GM12878 (cell line): ENCODE results near the gene SNX8. TPM values are rescaled to one million over a fixed set of nuclear protein-coding genes. Genes with fewer than 3 reads are reported as not detected.

Experiments used
- ATAC-seq: fragments of 200-7000 bp; cut with Tn5 transposase; 3 replicates; pipeline ENCODE4 v1.9.1; 2020; ENCODE audit warnings: mild to moderate bottlenecking, moderate library complexity
- BruUV-seq: library from RNA; stranded (reverse); fragments of 400-500 nt; replicated peaks from 2 replicates; lab custom pipeline; 2021; lab: Mats Ljungman, UMichigan
- CTCF ChIA-PET: fragments of 300-600 bp; sonication (Branson Sonifier 250); formaldehyde crosslinking; extraction: SDS; loops from one replicate; lab custom pipeline; 2021; ENCODE audit warnings: inconsistent platforms; lab: Yijun Ruan, JAX
- POLR2A ChIA-PET: fragments of 350-600 bp; formaldehyde crosslinking; extraction: SDS; loops from one replicate; lab custom pipeline; 2021; ENCODE audit warnings: inconsistent platforms; lab: Charles Lee
- RAD21 ChIA-PET: fragments of 300-600 bp; sonication (Branson Sonifier 250); formaldehyde crosslinking; loops from one replicate; lab custom pipeline; 2023; ENCODE audit warnings: antibody characterized with exemption; ENCODE audit not compliant: unreplicated experiment; lab: Charles Lee
- SMC1A ChIA-PET: fragments of 300-600 bp; sonication (Branson Sonifier 250); formaldehyde crosslinking; loops from one replicate; lab custom pipeline; 2023; ENCODE audit not compliant: unreplicated experiment, uncharacterized antibody; lab: Charles Lee
- DNase-seq: peaks from one replicate; pipeline ENCODE4 v3.0.0-alpha.2; 2011; ENCODE audit warnings: low read depth, low spot score
- FAIRE-seq: peaks from 3 replicates; lab custom pipeline; 2011; peaks lifted over from hg19 to GRCh38; lab: Jason Lieb, UNC
- H2AFZ ChIP-seq: 2 replicates; pipeline ENCODE4 v1.6.0; 2011; ENCODE audit warnings: low read depth, low read length, control low read depth; ENCODE audit not compliant: control insufficient read depth
- H3K27ac ChIP-seq: 2 replicates; pipeline ENCODE4 v1.5.1; 2011; ENCODE audit warnings: control low read depth; ENCODE audit not compliant: control insufficient read depth, insufficient read depth
- H3K27me3 ChIP-seq, 2 experiments: replicated peaks in 1 of 2; 2 replicates each; pipeline versions ENCODE4 v1.6.0 to v1.6.1; 2011; ENCODE audit warnings: low read length in 1 of 2; ENCODE audit not compliant: control insufficient read depth in 2 of 2, insufficient read depth in 2 of 2
- H3K36me3 ChIP-seq, 2 experiments: 2 replicates each; pipeline ENCODE4 v1.5.1; 2011; ENCODE audit warnings: low read length in 1 of 2; ENCODE audit not compliant: control insufficient read depth in 2 of 2, insufficient read depth in 2 of 2
- H3K4me1 ChIP-seq: 2 replicates; pipeline ENCODE4 v1.6.1; 2011; ENCODE audit warnings: mild to moderate bottlenecking, low read length, moderate library complexity, mixed read lengths; ENCODE audit not compliant: control insufficient read depth, insufficient read depth
- H3K4me2 ChIP-seq: 2 replicates; pipeline ENCODE4 v1.6.0; 2011; ENCODE audit warnings: control low read depth; ENCODE audit not compliant: control insufficient read depth, insufficient read depth
- H3K4me3 ChIP-seq: fragments of 200-600 bp; sonication (generic); 2 replicates; pipeline ENCODE4 v1.5.1; 2016
- H3K79me2 ChIP-seq: 2 replicates; pipeline ENCODE4 v1.6.0; 2011; ENCODE audit warnings: low read length; ENCODE audit not compliant: control insufficient read depth, insufficient read depth
- H3K9ac ChIP-seq: 2 replicates; pipeline ENCODE4 v1.8.0; 2011; ENCODE audit warnings: low read length, control low read depth, mixed read lengths; ENCODE audit not compliant: control insufficient read depth, insufficient read depth
- H3K9me3 ChIP-seq: replicated peaks from 3 replicates; pipeline ENCODE4 v1.5.1; 2011; ENCODE audit warnings: mild to moderate bottlenecking, low read length; ENCODE audit not compliant: control insufficient read depth, insufficient read depth
- H4K20me1 ChIP-seq: 2 replicates; pipeline ENCODE4 v1.6.0; 2011; ENCODE audit not compliant: control insufficient read depth, insufficient read depth
- CBX3 ChIP-seq: fragments of 200-600 bp; sonication (generic); IDR thresholded peaks from 2 replicates; pipeline ENCODE4 v1.6.1; 2016; ENCODE audit warnings: low read depth, borderline replicate concordance
- CBX5 ChIP-seq: sonication (generic); IDR thresholded peaks from 2 replicates; pipeline ENCODE4 v1.6.1; 2016; ENCODE audit warnings: low read depth, moderate library complexity, mild to moderate bottlenecking, inconsistent platforms
- CREB1 ChIP-seq: IDR thresholded peaks from 2 replicates; pipeline ENCODE4 v1.6.1; 2012; ENCODE audit warnings: low read depth, mild to moderate bottlenecking, inconsistent platforms
- CREM ChIP-seq: IDR thresholded peaks from 2 replicates; pipeline ENCODE4 v1.6.1; 2014; ENCODE audit warnings: antibody characterized with exemption, low read depth
- E2F8 ChIP-seq: fragments of 450-650 bp; IDR thresholded peaks from 2 replicates; pipeline ENCODE4 v1.6.1; 2018; ENCODE audit warnings: mild to moderate bottlenecking, low read depth, moderate library complexity; ENCODE audit not compliant: partially characterized antibody
- ELK1 ChIP-seq: IDR thresholded peaks from 2 replicates; pipeline ENCODE4 v1.6.1; 2012; ENCODE audit warnings: low read depth, low read length, improper control_type of control experiment
- IRF4 ChIP-seq: IDR thresholded peaks from 2 replicates; pipeline ENCODE4 v1.6.1; 2011; ENCODE audit warnings: low read depth, low read length
- KLF5 ChIP-seq: fragments of 450-650 bp; IDR thresholded peaks from 2 replicates; pipeline ENCODE4 v1.6.1; 2014; ENCODE audit warnings: mild to moderate bottlenecking; ENCODE audit not compliant: partially characterized antibody
- MYC ChIP-seq: IDR thresholded peaks from 2 replicates; pipeline ENCODE4 v1.6.1; 2011; ENCODE audit warnings: mild to moderate bottlenecking, low read length, moderate library complexity, inconsistent platforms; ENCODE audit not compliant: insufficient read depth, insufficient replicate concordance, insufficient read length, severe bottlenecking
- NR2C1 ChIP-seq: fragments of 450-650 bp; IDR thresholded peaks from 2 replicates; pipeline ENCODE4 v1.6.1; 2017; ENCODE audit warnings: antibody characterized with exemption, mild to moderate bottlenecking, moderate library complexity
- RFX5 ChIP-seq: IDR thresholded peaks from 2 replicates; pipeline ENCODE4 v1.6.1; 2011; ENCODE audit warnings: low read depth, low read length, improper control_type of control experiment
- SKIL ChIP-seq: fragments of 450-650 bp; IDR thresholded peaks from 2 replicates; pipeline ENCODE4 v1.6.1; 2017; ENCODE audit warnings: mild to moderate bottlenecking, low read depth, inconsistent platforms; ENCODE audit not compliant: poor library complexity, severe bottlenecking
- SP1 ChIP-seq: IDR thresholded peaks from one replicate; pipeline ENCODE4 v1.6.1; 2011; ENCODE audit warnings: low read depth, low read length
- TCF12 ChIP-seq: IDR thresholded peaks from 2 replicates; pipeline ENCODE4 v1.6.1; 2011; ENCODE audit warnings: low read depth, mild to moderate bottlenecking, low read length
- TCF7 ChIP-seq: IDR thresholded peaks from 2 replicates; pipeline ENCODE4 v1.6.1; 2014; ENCODE audit warnings: antibody characterized with exemption, borderline replicate concordance
- YY1 ChIP-seq: IDR thresholded peaks from 2 replicates; pipeline ENCODE4 v1.6.1; 2011; ENCODE audit warnings: low read depth, mild to moderate bottlenecking, low read length
- ZBED1 ChIP-seq: IDR thresholded peaks from 2 replicates; pipeline ENCODE4 v1.6.1; 2016; ENCODE audit warnings: borderline replicate concordance
- WGBS: methylation state at CpG from one replicate; pipeline ENCODE4 v1.1.6; 2016; ENCODE audit warnings: low lambda C conversion rate; ENCODE audit not compliant: insufficient replicate concordance, insufficient coverage; ENCODE audit errors: missing lambda C conversion rate; 5-methylcytosine and 5-hydroxymethylcytosine counted together
- in situ Hi-C: fragments of 300-500 bp; cut with MboI; formaldehyde crosslinking; loops from 9 replicates; pipeline ENCODE4 v1.14.3; 2018; ENCODE audit warnings: mixed read lengths
- intact Hi-C: fragments of 100-400 bp; cut with micrococcal nuclease; formaldehyde crosslinking; loops from one replicate; pipeline ENCODE4 v1.14.2; 2022; ENCODE audit not compliant: unreplicated experiment
- polyA plus RNA-seq, 11 experiments: library from polyadenylated mRNA; depleted of rRNA in 4 of 11; unstranded in 6 of 11; stranded (reverse) in 5 of 11; fragments of >200 nt; fragmentation: Nextera tagmentation in 4 of 11; fragmentation: Illumina TruSeq in 1 of 11; extraction: Ambion mirVana in 4 of 11; extraction: Trizol in 1 of 11; gene quantifications; 1 replicate in 1 of 11; 2 replicates in 10 of 11; pipeline versions ENCODE4 v1.2.1 to v1.2.3, GENCODE V29; 2011 to 2016; ENCODE audit warnings: inconsistent platforms in 2 of 11, missing spikeins in 2 of 11, low read depth in 1 of 11
- total RNA-seq, 4 experiments: library from RNA; depleted of rRNA in 3 of 4; stranded (reverse); fragments of >200 nt in 3 of 4; fragmentation: Illumina TruSeq in 1 of 4; extraction: Trizol in 1 of 4; gene quantifications; 2 replicates each; pipeline versions ENCODE4 v1.2.1 to v1.2.3, GENCODE V29; 2013 to 2021

Gene SNX8
- total and polyA plus RNA-seq, 10 of the 15 experiments (the other 5 are each of a cell fraction or from before 2014, with no cell fraction given): 6.4 to 210 (median 97.6) TPM

GRCh38 chr7:2239242-2239641 is 75.0 kb downstream of the SNX8 start (continued):
- TF ChIP-seq SKIL (no peak), CBX3 (no peak), E2F8 (no peak)

- DNase-seq (peak; percentile 96), ATAC-seq (peak; percentile 81), FAIRE-seq (peak; percentile 98)
- intact Hi-C loops (loop anchor here (1.0 to 2.0 kb wide), 2 partner anchors 62 to 170 kb away; no protein-coding TSS in a partner anchor), in situ Hi-C loops (no loop called here)
- RAD21 ChIA-PET: interaction anchor here (0.8 to 2.2 kb wide), 13 partner anchors 9 to 137 kb away, joined by 3 to 10 read pairs (median 4); no protein-coding TSS in a partner anchor
- Histone ChIP-seq H3K27me3 (no peaks in the 10 kb centered on the region), H3K9ac (peak overlapping the region; percentile 61), H3K4me3 (no peak overlapping the region), H3K27ac (peak overlapping the region; percentile 88), H3K9me3 (no peaks in the 10 kb centered on the region; the same call in 2 of the 3 replicates), H2AFZ (no peak overlapping the region), H3K4me1 (peaks cover 33% of the 10 kb centered on the region), H3K79me2 (peaks cover 50% of the 10 kb centered on the region), H4K20me1 (no peaks in the 10 kb centered on the region), H3K4me2 (peak overlapping the region; percentile 52), H3K36me3 (peaks cover 9 to 24% of the 10 kb centered on the region in 2 experiments)
- CTCF ChIA-PET: interaction anchor here (0.5 to 2.2 kb wide), 11 partner anchors 8 to 521 kb away, joined by 3 to 10 read pairs (median 3); no protein-coding TSS in a partner anchor
- POLR2A ChIA-PET: interaction anchor here (0.5 to 2.9 kb wide), 16 partner anchors 9 to 169 kb away, joined by 3 to 11 read pairs (median 4); partner anchors contain the start of genes CHST12 and SNX8
- SMC1A ChIA-PET: interaction anchor here (0.8 to 1.7 kb wide), 11 partner anchors 11 to 732 kb away, joined by 3 to 10 read pairs (median 4); no protein-coding TSS in a partner anchor
- BruUV-seq: no TSS peak
- WGBS: 19% methylated on average over 12 of the region's 12 CpGs
- peak; percentile 97 for TF ChIP-seq IRF4
- TF ChIP-seq RFX5: peak; percentile 85
- no peak for TF ChIP-seq MYC
- no peak for TF ChIP-seq NR2C1
- TF ChIP-seq TCF12: peak; percentile 82
- peak; percentile 91; the same call in 1 of the 2 replicates for TF ChIP-seq ZBED1
- TF ChIP-seq KLF5: peak; percentile 66
- peak; percentile 91 for TF ChIP-seq CREM
- 0 out of 2 replicates have a peak, but pooled peaks have one; percentile 39 for TF ChIP-seq YY1
- peak; percentile 84 for TF ChIP-seq CREB1
- TF ChIP-seq CBX5: peak; percentile 92
- no peak for TF ChIP-seq TCF7
- TF ChIP-seq SP1: peak; percentile 63
- peak; percentile 42; the same call in 1 of the 2 replicates for TF ChIP-seq ELK1
Measured at GRCh38 chr7:2237109-2237602, 77.1 kb downstream of the SNX8 start.
